ENCODE data around the gene DVL1.

The DVL1 gene

GRCh38 chr1:1331068-1331965 lies 17.9 kb downstream of the DVL1 start, which contains the start of gene TAS1R3:
Gene TAS1R3 (plus strand): TSS chr1:1331280. CDS start chr1:1331346, 66 bp downstream.
- H3K4me3 ChIP-seq (replicated peaks; ENCODE audit: low read depth, low read length), result no peak within 1 kb of the TSS
- no peak for DNase-seq (ENCODE audit: low read depth)
- TF ChIP-seq CTCF (IDR thresholded peaks at IDR 0.05; ENCODE audit: low read length, missing control alignments), result no peak

DNA sequence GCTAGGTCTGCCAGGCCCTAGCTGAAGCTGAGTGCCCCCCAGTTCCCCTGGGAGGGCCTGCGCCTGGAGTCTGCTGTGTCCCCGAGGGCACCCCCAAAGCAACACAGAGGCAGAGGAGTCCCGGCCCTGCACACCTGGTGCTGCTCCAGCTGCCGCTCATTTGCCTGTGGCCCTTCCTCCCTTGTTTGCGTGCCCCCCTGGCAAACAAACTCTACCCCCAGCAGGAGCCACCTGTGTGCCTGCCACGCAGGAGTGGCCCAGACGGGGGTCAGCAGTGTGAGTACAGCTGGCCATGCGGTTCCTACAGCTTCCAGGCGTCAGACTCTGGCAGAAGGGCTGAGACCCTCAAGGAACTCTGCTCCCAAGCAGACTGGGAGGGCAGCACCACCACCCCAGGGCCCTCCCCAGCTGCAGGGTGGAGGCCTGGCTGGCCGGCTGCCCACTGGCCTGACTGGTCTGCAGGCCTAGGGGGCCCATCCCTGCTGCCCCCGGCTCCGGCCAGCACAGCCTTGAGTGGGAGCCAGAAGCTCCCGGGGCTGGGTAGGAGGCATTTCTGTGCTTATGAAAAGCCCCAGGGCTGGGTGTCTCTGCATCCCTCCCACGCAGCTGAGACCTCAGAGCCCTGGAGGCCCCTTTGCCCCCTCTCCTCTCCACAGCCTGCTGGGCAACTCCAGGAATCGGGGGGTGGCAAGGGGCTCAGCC lies 18.7 kb downstream of the DVL1 start:
- DNase-seq (ENCODE audit: low read depth), result no peak
- H3K4me3 ChIP-seq (replicated peaks; ENCODE audit: low read depth, low read length), result no peak overlapping the region
- no peak for TF ChIP-seq CTCF (IDR thresholded peaks at IDR 0.05; ENCODE audit: low read length, missing control alignments)

DNA sequence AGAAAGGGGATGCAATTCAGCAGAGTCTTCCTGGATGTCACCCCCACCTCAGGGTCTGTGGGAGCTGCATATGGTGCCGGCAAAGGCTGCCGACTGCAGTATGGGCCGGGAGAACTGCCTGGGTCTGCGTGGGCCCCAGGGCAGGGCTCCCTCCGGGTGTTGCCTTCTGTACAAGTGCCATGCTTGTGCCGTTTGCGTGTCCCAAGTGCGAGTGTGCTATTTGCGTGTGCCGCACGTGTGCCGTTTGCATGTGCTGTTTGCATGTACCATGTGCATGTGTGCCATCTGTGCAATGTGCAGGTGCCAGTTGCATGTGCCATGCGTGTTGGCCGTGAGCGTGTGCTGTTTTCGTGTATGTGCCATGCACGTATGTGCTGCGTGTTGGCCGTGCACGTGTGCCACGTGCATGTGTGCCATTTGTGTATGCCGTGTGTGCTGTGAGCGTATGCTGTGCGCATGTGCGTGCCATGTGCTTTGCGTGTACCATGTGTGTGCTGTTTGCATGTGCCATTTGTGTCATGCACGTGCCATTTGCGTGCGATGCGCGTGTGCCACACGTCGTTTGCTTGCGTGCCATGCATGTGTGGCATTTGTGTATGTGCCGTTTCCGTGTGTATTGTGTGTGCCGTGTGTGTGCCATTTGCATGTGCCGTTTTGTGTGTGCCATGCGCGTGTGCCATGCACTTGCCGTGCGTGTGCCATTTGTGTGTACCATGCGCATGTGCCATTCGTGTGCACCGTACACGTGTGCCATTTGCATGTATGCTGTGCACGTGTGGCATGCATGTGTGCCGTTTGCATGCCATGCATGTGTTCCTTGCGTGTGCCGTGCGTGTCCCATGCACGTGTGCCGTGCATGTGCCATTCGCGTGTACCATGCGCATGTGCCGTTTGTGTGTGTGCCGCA lies 19.7 kb downstream of the DVL1 start:
- no peak for DNase-seq (ENCODE audit: low read depth)
- TF ChIP-seq CTCF (IDR thresholded peaks at IDR 0.05; ENCODE audit: low read length, missing control alignments), result no peak
- H3K4me3 ChIP-seq (replicated peaks; ENCODE audit: low read depth, low read length), result no peak overlapping the region

DNA sequence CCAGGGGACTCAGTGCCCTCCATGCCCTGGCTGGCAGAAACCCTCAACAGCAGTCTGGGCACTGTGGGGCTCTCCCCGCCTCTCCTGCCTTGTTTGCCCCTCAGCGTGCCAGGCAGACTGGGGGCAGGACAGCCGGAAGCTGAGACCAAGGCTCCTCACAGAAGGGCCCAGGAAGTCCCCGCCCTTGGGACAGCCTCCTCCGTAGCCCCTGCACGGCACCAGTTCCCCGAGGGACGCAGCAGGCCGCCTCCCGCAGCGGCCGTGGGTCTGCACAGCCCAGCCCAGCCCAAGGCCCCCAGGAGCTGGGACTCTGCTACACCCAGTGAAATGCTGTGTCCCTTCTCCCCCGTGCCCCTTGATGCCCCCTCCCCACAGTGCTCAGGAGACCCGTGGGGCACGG lies 21.0 kb downstream of the DVL1 start:
- TF ChIP-seq CTCF (IDR thresholded peaks at IDR 0.05; ENCODE audit: low read length, missing control alignments), result no peak
- no peak for DNase-seq (ENCODE audit: low read depth)
- H3K4me3 ChIP-seq (replicated peaks; ENCODE audit: low read depth, low read length), result no peak overlapping the region

DNA sequence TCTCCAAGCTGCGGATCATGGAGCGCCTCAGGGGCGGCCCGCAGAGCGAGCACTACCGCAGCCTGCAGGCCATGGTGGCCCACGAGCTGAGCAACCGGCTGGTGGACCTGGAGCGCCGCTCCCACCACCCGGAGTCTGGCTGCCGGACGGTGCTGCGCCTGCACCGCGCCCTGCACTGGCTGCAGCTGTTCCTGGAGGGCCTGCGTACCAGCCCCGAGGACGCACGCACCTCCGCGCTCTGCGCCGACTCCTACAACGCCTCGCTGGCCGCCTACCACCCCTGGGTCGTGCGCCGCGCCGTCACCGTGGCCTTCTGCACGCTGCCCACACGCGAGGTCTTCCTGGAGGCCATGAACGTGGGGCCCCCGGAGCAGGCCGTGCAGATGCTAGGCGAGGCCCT lies 21.9 kb downstream of the DVL1 start:
- no peak for TF ChIP-seq CTCF (IDR thresholded peaks at IDR 0.05; ENCODE audit: low read length, missing control alignments)
- H3K4me3 ChIP-seq (replicated peaks; ENCODE audit: low read depth, low read length), result no peak overlapping the region
- DNase-seq (ENCODE audit: low read depth), result no peak

DNA sequence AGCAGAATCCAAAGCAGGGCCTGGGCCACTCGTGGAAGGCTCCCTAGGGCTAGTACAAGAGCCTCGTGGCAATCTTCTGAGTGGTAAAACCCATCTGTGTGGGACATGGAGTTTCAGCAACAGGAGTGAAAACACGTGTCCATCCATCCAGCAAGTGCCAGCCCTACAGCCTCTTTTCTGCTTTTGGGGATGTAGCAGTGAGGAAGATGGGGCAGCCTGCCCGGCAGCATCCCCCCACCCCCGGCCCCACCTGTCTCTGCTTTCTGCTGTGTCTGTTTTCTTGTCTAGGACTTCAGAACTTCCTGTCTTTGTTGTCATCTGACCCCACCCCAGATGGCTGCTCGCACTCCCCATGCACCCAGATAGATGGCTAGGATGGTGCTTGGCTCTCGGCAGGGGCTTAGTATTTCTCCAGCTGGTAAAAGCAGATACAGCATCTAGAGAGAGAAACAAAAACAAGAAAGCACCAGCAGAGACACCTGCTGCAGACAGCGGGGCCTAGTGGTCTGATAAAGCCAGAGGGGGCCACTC lies 23.1 kb downstream of the DVL1 start:
- TF ChIP-seq CTCF (IDR thresholded peaks at IDR 0.05; ENCODE audit: low read length, missing control alignments), result no peak
- no peak overlapping the region for H3K4me3 ChIP-seq (replicated peaks; ENCODE audit: low read depth, low read length)
- no peak for DNase-seq (ENCODE audit: low read depth)

All from fibroblast of pulmonary artery (primary cell).